Calu3 (cell line): ENCODE data around the gene HS6ST3. TPM values are rescaled to one million over a fixed set of nuclear protein-coding genes. Genes with fewer than 3 reads are reported as not detected.

Experiments
- BruUV-seq: library from RNA; stranded (reverse); fragments of 400-500 nt; replicated peaks from 2 replicates; lab custom pipeline; 2021; lab: Mats Ljungman, UMichigan
- CTCF ChIA-PET: fragments of 300-600 bp; sonication (Branson Sonifier 250); formaldehyde crosslinking; loops from one replicate; lab custom pipeline; 2022; ENCODE audit warnings: antibody characterized with exemption; lab: Charles Lee
- DNase-seq: peaks from one replicate; pipeline ENCODE4 v3.0.0; 2022
- H3K27ac Mint-ChIP-seq: one replicate; pipeline ENCODE4 v1.8.0; 2022; ENCODE audit warnings: mixed read lengths; ENCODE audit not compliant: unreplicated experiment
- H3K27me3 Mint-ChIP-seq: one replicate; pipeline ENCODE4 v1.8.0; 2022; ENCODE audit warnings: mixed read lengths; ENCODE audit not compliant: unreplicated experiment
- H3K36me3 Mint-ChIP-seq: one replicate; pipeline ENCODE4 v1.8.0; 2022; ENCODE audit warnings: mild to moderate bottlenecking, moderate library complexity, mixed read lengths; ENCODE audit not compliant: insufficient read depth, unreplicated experiment
- H3K4me1 Mint-ChIP-seq: one replicate; pipeline ENCODE4 v1.8.0; 2022; ENCODE audit warnings: mild to moderate bottlenecking, low read depth, mixed read lengths; ENCODE audit not compliant: unreplicated experiment
- H3K4me3 Mint-ChIP-seq: one replicate; pipeline ENCODE4 v1.8.0; 2022; ENCODE audit warnings: mild to moderate bottlenecking, low read depth, moderate library complexity, mixed read lengths; ENCODE audit not compliant: unreplicated experiment
- H3K9me3 Mint-ChIP-seq: one replicate; pipeline ENCODE4 v1.8.0; 2022; ENCODE audit warnings: low read depth, mixed read lengths; ENCODE audit not compliant: unreplicated experiment
- CTCF ChIP-seq: fragments of 200-600 bp; IDR thresholded peaks from one replicate; pipeline ENCODE4 v1.8.0; 2022; ENCODE audit warnings: antibody characterized with exemption; ENCODE audit not compliant: unreplicated experiment
- intact Hi-C: fragments of 100-400 bp; cut with micrococcal nuclease; formaldehyde crosslinking; loops from one replicate; pipeline ENCODE4 v1.10.0; 2022; ENCODE audit not compliant: unreplicated experiment
- total RNA-seq: library from RNA; stranded (reverse); gene quantifications from 2 replicates; pipeline ENCODE4 v1.2.3, GENCODE V29; 2022

The HS6ST3 gene
- total RNA-seq, 1 experiment from 2014 or later: not detected

DNA sequence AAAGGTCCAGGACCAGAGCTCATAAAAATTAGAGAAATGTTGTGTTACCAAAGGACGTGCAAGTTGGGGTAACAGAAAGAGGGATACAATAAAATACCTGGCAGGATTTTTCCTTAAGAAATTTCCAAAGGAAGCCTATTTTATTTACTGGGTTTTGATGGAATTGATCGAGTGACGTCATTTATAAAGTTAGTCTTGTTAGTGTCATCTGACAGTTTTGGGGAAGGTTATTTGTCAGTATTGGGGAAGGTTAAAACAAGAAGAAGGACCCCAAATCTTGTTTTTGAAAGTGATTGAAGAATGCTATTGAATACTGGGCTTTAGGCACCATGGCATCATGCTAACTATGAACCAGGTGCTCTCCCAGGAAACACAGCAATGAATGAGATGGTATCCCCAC lies 287.9 kb downstream of the HS6ST3 start:
- CTCF ChIA-PET: no interaction called here
- no peak for TF ChIP-seq CTCF
- Mint-ChIP-seq H3K36me3 (no peaks in the 10 kb centered on the region), H3K27me3 (no peaks in the 10 kb centered on the region), H3K27ac (no peak overlapping the region), H3K9me3 (no peaks in the 10 kb centered on the region), H3K4me3 (no peak overlapping the region), H3K4me1 (no peaks in the 10 kb centered on the region)
- intact Hi-C loops: no loop called here
- no TSS peak for BruUV-seq
- DNase-seq: no peak

GRCh38 chr13:96379967-96380366 lies 290.1 kb downstream of the HS6ST3 start:
- no peak for TF ChIP-seq CTCF
- no peak for DNase-seq
- Mint-ChIP-seq H3K27me3 (no peaks in the 10 kb centered on the region), H3K9me3 (no peaks in the 10 kb centered on the region), H3K4me1 (no peaks in the 10 kb centered on the region), H3K36me3 (no peaks in the 10 kb centered on the region), H3K4me3 (no peak overlapping the region), H3K27ac (no peak overlapping the region)
- intact Hi-C loops: no loop called here
- BruUV-seq: no TSS peak
- CTCF ChIA-PET: no interaction called here

- Mint-ChIP-seq H3K36me3 (no peaks in the 10 kb centered on the region), H3K4me3 (no peak overlapping the region), H3K9me3 (no peaks in the 10 kb centered on the region), H3K27ac (no peak overlapping the region), H3K4me1 (no peaks in the 10 kb centered on the region), H3K27me3 (no peaks in the 10 kb centered on the region)
- intact Hi-C loops: no loop called here
- no TSS peak for BruUV-seq
- no peak for DNase-seq
- TF ChIP-seq CTCF: no peak
- CTCF ChIA-PET: no interaction called here
These were observed 291.8 kb downstream of the HS6ST3 start for GRCh38 chr13:96381681-96382080.

DNA sequence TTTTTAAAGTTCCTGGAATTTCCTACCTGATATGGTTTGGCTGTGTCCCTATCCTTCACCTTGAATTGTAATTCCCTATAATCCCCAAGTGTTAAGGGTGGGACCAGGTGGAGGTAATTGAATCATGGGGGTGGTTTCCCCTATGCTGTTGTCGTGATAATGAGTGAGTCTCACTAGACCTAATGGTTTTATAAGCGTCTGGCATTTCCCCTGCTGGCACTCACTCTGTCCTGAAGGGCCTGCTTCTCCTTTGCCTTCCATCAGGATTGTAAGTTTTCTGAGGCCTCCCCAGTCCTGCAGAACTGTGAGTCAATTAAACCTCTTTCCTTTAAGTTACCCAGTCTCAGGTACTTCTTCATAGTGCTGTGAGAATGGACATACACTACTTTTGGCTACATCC lies 298.7 kb downstream of the HS6ST3 start:
- H3K27me3 Mint-ChIP-seq: no peaks in the 10 kb centered on the region
- peaks cover 7% of the 10 kb centered on the region for H3K4me1 Mint-ChIP-seq
- no peak overlapping the region for H3K27ac Mint-ChIP-seq
- intact Hi-C loops: no loop called here
- CTCF ChIA-PET: no interaction called here
- H3K36me3 Mint-ChIP-seq: no peaks in the 10 kb centered on the region
- TF ChIP-seq CTCF: no peak
- H3K4me3 Mint-ChIP-seq: no peak overlapping the region
- no TSS peak for BruUV-seq
- no peak for DNase-seq
- no peaks in the 10 kb centered on the region for H3K9me3 Mint-ChIP-seq
